Neutrophil (primary cell): ENCODE results near the gene MLN.
"Not testable (repeated sequence)": the region's sequence is repeated elsewhere in the genome, so short reads cannot be mapped to it uniquely, and the experiment has no call there.

ENCODE experiments used
- H3K27ac ChIP-seq: fragments of 200-600 bp; sonication (generic); 2 replicates; pipeline ENCODE4 v1.5.1; 2016; ENCODE audit warnings: mild to moderate bottlenecking, moderate library complexity
- H3K27me3 ChIP-seq: fragments of 200-600 bp; sonication (generic); 2 replicates; pipeline ENCODE4 v1.6.0; 2016; ENCODE audit warnings: mild to moderate bottlenecking
- H3K36me3 ChIP-seq: fragments of 200-600 bp; sonication (generic); 2 replicates; pipeline ENCODE4 v1.5.1; 2017
- H3K4me1 ChIP-seq, 2 experiments: fragments of 200-600 bp in 1 of 2; sonication (generic) in 1 of 2; 1 replicate in 1 of 2; 2 replicates in 1 of 2; pipeline versions ENCODE4 v1.5.1 to v1.6.1; 2013 to 2016; ENCODE audit warnings: low read depth in 1 of 2, low read length in 1 of 2, mild to moderate bottlenecking in 1 of 2, moderate library complexity in 1 of 2; ENCODE audit not compliant: control insufficient read depth in 1 of 2, insufficient read depth in 1 of 2
- H3K4me3 ChIP-seq, 2 experiments: fragments of 200-600 bp in 1 of 2; sonication (generic) in 1 of 2; 1 replicate in 1 of 2; 2 replicates in 1 of 2; pipeline ENCODE4 v1.5.1; 2013 to 2016; ENCODE audit warnings: low read depth in 1 of 2, low read length in 1 of 2, mild to moderate bottlenecking in 1 of 2, moderate library complexity in 1 of 2
- H3K9me3 ChIP-seq: fragments of 200-600 bp; sonication (generic); 2 replicates; pipeline ENCODE4 v1.5.1; 2016
- CTCF ChIP-seq: fragments of 200-600 bp; sonication (generic); IDR thresholded peaks from 2 replicates; pipeline ENCODE4 v1.5.1; 2016; ENCODE audit warnings: antibody characterized with exemption

The MLN gene

GRCh38 chr6:33833599-33833998 is 29.8 kb upstream of the MLN start:
- H3K9me3 ChIP-seq: no peaks in the 10 kb centered on the region
- no peak overlapping the region for H3K27ac ChIP-seq
- no peak overlapping the region for H3K4me3 ChIP-seq
- TF ChIP-seq CTCF: no peak
- H3K4me1 ChIP-seq: no peaks in the 10 kb centered on the region
- no peaks in the 10 kb centered on the region for H3K36me3 ChIP-seq
- H3K27me3 ChIP-seq: peaks cover 6% of the 10 kb centered on the region

- not testable (repeated sequence) for H3K36me3 ChIP-seq, H3K4me1 ChIP-seq, H3K27ac ChIP-seq, H3K9me3 ChIP-seq, H3K4me3 ChIP-seq, H3K27me3 ChIP-seq
These were observed 29.0 kb upstream of the MLN start for GRCh38 chr6:33832831-33833230.

- H3K27ac ChIP-seq, H3K4me3 ChIP-seq, H3K4me1 ChIP-seq, H3K9me3 ChIP-seq, H3K36me3 ChIP-seq, H3K27me3 ChIP-seq: not testable (repeated sequence)
These were observed 27.9 kb upstream of the MLN start for GRCh38 chr6:33831725-33832124.

- no peak for TF ChIP-seq CTCF
- H3K27me3 ChIP-seq: peaks cover 4% of the 10 kb centered on the region
- no peaks in the 10 kb centered on the region for H3K36me3 ChIP-seq
- no peaks in the 10 kb centered on the region for H3K9me3 ChIP-seq
- no peak overlapping the region for H3K4me3 ChIP-seq
- H3K4me1 ChIP-seq: no peaks in the 10 kb centered on the region
- H3K27ac ChIP-seq: no peak overlapping the region
These were observed 26.9 kb upstream of the MLN start for GRCh38 chr6:33830635-33831240.

- peaks cover 4% of the 10 kb centered on the region for H3K27me3 ChIP-seq
- TF ChIP-seq CTCF: no peak
- no peaks in the 10 kb centered on the region for H3K36me3 ChIP-seq
These were observed 25.2 kb upstream of the MLN start for GRCh38 chr6:33828764-33829731.

GRCh38 chr6:33828452-33828763 is 24.6 kb upstream of the MLN start:
- Histone ChIP-seq H3K27ac (no peak overlapping the region), H3K27me3 (peaks cover 4% of the 10 kb centered on the region), H3K4me3 (no peak overlapping the region), H3K9me3 (no peaks in the 10 kb centered on the region), H3K36me3 (no peaks in the 10 kb centered on the region), H3K4me1 (no peaks in the 10 kb centered on the region)
- no peak for TF ChIP-seq CTCF

More at GRCh38 chr6:33828764-33829731, 25.2 kb upstream of the MLN start:
- Histone ChIP-seq H3K4me3 (no peak overlapping the region), H3K27ac (no peak overlapping the region), H3K9me3 (no peaks in the 10 kb centered on the region), H3K4me1 (no peaks in the 10 kb centered on the region)
